ENCODE data around the gene NRL. TPM values are rescaled to one million over a fixed set of nuclear protein-coding genes. Genes with fewer than 3 reads are reported as not detected.

NRL gene
- total RNA-seq, 1 experiment from 2014 or later: 0.66 TPM

DNA sequence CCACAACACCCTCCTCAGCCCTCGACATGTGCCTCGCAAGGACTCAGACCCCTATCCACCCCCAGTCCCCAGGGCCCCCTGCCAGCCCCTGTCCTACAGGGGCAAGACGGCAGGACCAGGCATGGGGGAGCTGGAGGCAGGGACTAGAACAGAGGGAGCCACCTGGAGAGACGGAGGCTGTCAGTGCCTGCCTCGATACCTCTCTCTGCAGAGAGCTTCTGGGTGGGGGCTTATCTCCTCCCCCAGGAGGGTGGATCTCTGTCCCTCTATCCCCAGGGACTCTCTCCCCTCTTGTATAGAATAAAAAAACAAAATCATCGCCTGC lies 45.4 kb downstream of the NRL start:
- H2AFZ ChIP-seq (ENCODE audit: low read depth, low read length, poor library complexity, severe bottlenecking): no peak overlapping the region
- no peaks in the 10 kb centered on the region for H3K4me1 ChIP-seq (ENCODE audit: control insufficient read depth in 1 of 2, insufficient read depth in 2 of 2, low read length in 2 of 2)
- H3K36me3 ChIP-seq (ENCODE audit: control insufficient read depth in 1 of 2, insufficient read depth in 2 of 2, low read length in 2 of 2): no peaks in the 10 kb centered on the region
- H3K9me3 ChIP-seq (ENCODE audit: control insufficient read depth in 1 of 2, insufficient read depth in 1 of 2, low read depth in 1 of 2, low read length in 2 of 2): no peaks in the 10 kb centered on the region
- H3K79me2 ChIP-seq (ENCODE audit: insufficient read depth, low read length): no peaks in the 10 kb centered on the region
- H3K9ac ChIP-seq (ENCODE audit: low read length): no peak overlapping the region
- TF ChIP-seq CEBPB (IDR thresholded peaks at IDR 0.05; ENCODE audit: low read depth) (no peak), POLR2A (IDR thresholded peaks at IDR 0.05; ENCODE audit: borderline replicate concordance, extremely low read depth, insufficient read depth, insufficient read length) (no peak), REST (IDR thresholded peaks at IDR 0.05; ENCODE audit: low read depth) (no peak), FOSL1 (IDR thresholded peaks at IDR 0.05; ENCODE audit: low read depth) (no peak), SIN3A (IDR thresholded peaks at IDR 0.05; ENCODE audit: low read depth) (no peak), CBX3 (IDR thresholded peaks at IDR 0.05; ENCODE audit: low read depth) (no peak), RAD21 (IDR thresholded peaks at IDR 0.05; ENCODE audit: low read depth) (no peak), ZNF274 (IDR thresholded peaks at IDR 0.05; ENCODE audit: low read depth, low read length) (no peak), SP1 (IDR thresholded peaks at IDR 0.05; ENCODE audit: low read depth) (no peak), ELF1 (IDR thresholded peaks at IDR 0.05; ENCODE audit: borderline replicate concordance, low read depth) (no peak), ZFX (IDR thresholded peaks at IDR 0.05) (no peak), JUND (IDR thresholded peaks at IDR 0.05) (no peak), YY1 (IDR thresholded peaks at IDR 0.05; ENCODE audit: extremely low read depth, insufficient replicate concordance, low read depth, low read length) (no peak), EZH2 (IDR thresholded peaks at IDR 0.05) (no peak), TCF7L2 (IDR thresholded peaks at IDR 0.05; ENCODE audit: borderline replicate concordance, extremely low read depth, insufficient read depth, insufficient read length) (no peak)
- TF ChIP-seq, protein P1, sequence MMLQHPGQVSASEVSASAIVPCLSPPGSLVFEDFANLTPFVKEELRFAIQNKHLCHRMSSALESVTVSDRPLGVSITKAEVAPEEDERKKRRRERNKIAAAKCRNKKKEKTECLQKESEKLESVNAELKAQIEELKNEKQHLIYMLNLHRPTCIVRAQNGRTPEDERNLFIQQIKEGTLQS (IDR thresholded peaks at IDR 0.05): no peak
- H4K20me1 ChIP-seq (ENCODE audit: insufficient read depth): no peaks in the 10 kb centered on the region
- no peak for ATAC-seq
- BruUV-seq (replicated peaks): no TSS peak
- ChIA-PET RAD21 (ENCODE audit: low non-redundant PET in 1 of 2, low total read pairs in 2 of 2, uncharacterized antibody in 2 of 2, unreplicated experiment in 2 of 2) (no interaction called here), POLR2A (no interaction called here), CTCF (interaction anchor here (1.8 kb wide), 1 partner anchor 39 kb away, joined by 4 read pairs; no protein-coding TSS in a partner anchor)
- peaks cover 7% of the 10 kb centered on the region; the same call in 1 of the 2 replicates for H3K27me3 ChIP-seq (ENCODE audit: insufficient read depth, low read length)
- no peak overlapping the region for H3K4me2 ChIP-seq (ENCODE audit: low read length)
- H3K4me3 ChIP-seq (replicated peaks in 1 of 2; ENCODE audit: low read depth in 1 of 2, low read length in 2 of 2): no peak overlapping the region
- no peak for DNase-seq (ENCODE audit: low read depth, low spot score)
- no peaks in the 10 kb centered on the region for H3K9me2 ChIP-seq (ENCODE audit: insufficient read depth)
- no peak overlapping the region for H3K27ac ChIP-seq (ENCODE audit: low read depth, low read length)
- intact Hi-C loops (cut with micrococcal nuclease): no loop called here

Data from HCT116 (cell line).